T47D (cell line): ENCODE results near the gene BRCC3.
A peak's percentile ranks its signal among the peaks of the same experiment; 100 is the strongest.
"Not testable (repeated sequence)": the region's sequence is repeated elsewhere in the genome, so short reads cannot be mapped to it uniquely, and the experiment has no call there.

Experiments
- DNase-seq, 2 experiments: peaks; one replicate each; pipeline versions ENCODE4 v3.0.0 to v3.0.0-alpha.2; 2011 to 2012; ENCODE audit warnings: low read depth in 1 of 2, low spot score in 1 of 2
- JUND ChIP-seq: IDR thresholded peaks from 2 replicates; pipeline ENCODE4 v1.6.1; 2012; ENCODE audit warnings: low read depth
- in situ Hi-C: cut with HindIII; loops from 2 replicates; pipeline ENCODE4 v1.10.0; 2016; ENCODE audit warnings: low sequenced_read_pairs, low pct_unique_long_range_greater_than_20kb

BRCC3 gene

GRCh38 chrX:155132110-155132509, 60.8 kb downstream of the BRCC3 start:
- no peak for TF ChIP-seq JUND
- in situ Hi-C loops: no loop called here
- DNase-seq: no peak

GRCh38 chrX:155134255-155134654, 62.9 kb downstream of the BRCC3 start:
- TF ChIP-seq JUND: no peak
- DNase-seq: no peak
- in situ Hi-C loops: no loop called here

GRCh38 chrX:155143959-155144548, 72.7 kb downstream of the BRCC3 start:
- no peak for TF ChIP-seq JUND
- in situ Hi-C loops: no loop called here
- no peak for DNase-seq

GRCh38 chrX:155144926-155145325, 73.6 kb downstream of the BRCC3 start:
- TF ChIP-seq JUND: no peak
- DNase-seq: no peak
- in situ Hi-C loops: no loop called here

- in situ Hi-C loops, DNase-seq: not testable (repeated sequence)
Observed at GRCh38 chrX:155147612-155148011, 76.3 kb downstream of the BRCC3 start.

- DNase-seq, in situ Hi-C loops: not testable (repeated sequence)
Observed at GRCh38 chrX:155148166-155148565, 76.9 kb downstream of the BRCC3 start.

- DNase-seq: peak in 1 of 2 experiments; percentile 14
Observed at GRCh38 chrX:155148724-155149537, 77.6 kb downstream of the BRCC3 start.

GRCh38 chrX:155169881-155170280, 98.6 kb downstream of the BRCC3 start:
- in situ Hi-C loops: no loop called here
- no peak for TF ChIP-seq JUND

More at GRCh38 chrX:155148724-155149537, 77.6 kb downstream of the BRCC3 start:
- TF ChIP-seq JUND: no peak
- in situ Hi-C loops: no loop called here

More at GRCh38 chrX:155169881-155170280, 98.6 kb downstream of the BRCC3 start:
- DNase-seq: no peak
